SK-N-SH treated with all-trans-retinoic acid at 6 μM for 48 hours (cell line): ENCODE results near the gene C11orf71.

Experiments used
- ATAC-seq: fragments of 200-7000 bp; cut with Tn5 transposase; 3 replicates; pipeline ENCODE4 v1.9.1; 2020; ENCODE audit warnings: mild to moderate bottlenecking, moderate library complexity
- BACH2 ChIP-seq: fragments of 250-450 bp; sonication (Bioruptor Pico); IDR thresholded peaks from 2 replicates; pipeline ENCODE4 v1.9.0; 2021; ENCODE audit warnings: mild to moderate bottlenecking, borderline replicate concordance
- CSDC2 ChIP-seq: fragments of 250-450 bp; sonication (Bioruptor Pico); IDR thresholded peaks from 2 replicates; pipeline ENCODE4 v1.5.0; 2020; ENCODE audit warnings: mild to moderate bottlenecking, moderate library complexity
- CSRNP3 ChIP-seq: fragments of 250-450 bp; sonication (Bioruptor Pico); IDR thresholded peaks from 2 replicates; pipeline ENCODE4 v1.5.1; 2021; ENCODE audit warnings: mild to moderate bottlenecking, moderate library complexity
- ISL1 ChIP-seq: fragments of 250-450 bp; sonication (Bioruptor Pico); IDR thresholded peaks from 2 replicates; pipeline ENCODE4 v2.1.2; 2022; ENCODE audit warnings: mild to moderate bottlenecking, moderate library complexity
- POU6F1 ChIP-seq: fragments of 250-450 bp; sonication (Bioruptor Pico); IDR thresholded peaks from 2 replicates; pipeline ENCODE4 v1.8.0; 2021; ENCODE audit warnings: low read depth, mild to moderate bottlenecking, moderate library complexity, borderline replicate concordance
- PPARA ChIP-seq: fragments of 250-450 bp; sonication (Bioruptor Pico); IDR thresholded peaks from 2 replicates; pipeline ENCODE4 v1.5.0; 2020; ENCODE audit warnings: mild to moderate bottlenecking, borderline replicate concordance
- RARB ChIP-seq: fragments of 250-450 bp; sonication (Bioruptor Pico); IDR thresholded peaks from 2 replicates; pipeline ENCODE4 v1.8.0; 2021; ENCODE audit warnings: mild to moderate bottlenecking, moderate library complexity
- SNAI2 ChIP-seq: fragments of 250-450 bp; sonication (Bioruptor Pico); IDR thresholded peaks from 2 replicates; pipeline ENCODE4 v1.5.0; 2020; ENCODE audit warnings: mild to moderate bottlenecking, moderate library complexity
- TOX ChIP-seq: fragments of 250-450 bp; sonication (Bioruptor Pico); IDR thresholded peaks from 2 replicates; pipeline ENCODE4 v1.8.0; 2021; ENCODE audit warnings: mild to moderate bottlenecking, moderate library complexity, borderline replicate concordance
- TSHZ2 ChIP-seq: fragments of 250-450 bp; sonication (Bioruptor Pico); IDR thresholded peaks from 2 replicates; pipeline ENCODE4 v1.5.0; 2020; ENCODE audit warnings: mild to moderate bottlenecking, moderate library complexity
- ZC3H10 ChIP-seq: fragments of 250-450 bp; sonication (Bioruptor Pico); IDR thresholded peaks from 2 replicates; pipeline ENCODE4 v1.5.1; 2021; ENCODE audit warnings: mild to moderate bottlenecking, moderate library complexity
- ZFP3 ChIP-seq: fragments of 250-450 bp; sonication (Bioruptor Pico); IDR thresholded peaks from 2 replicates; pipeline ENCODE4 v1.5.0; 2020; ENCODE audit warnings: mild to moderate bottlenecking, moderate library complexity
- ZFP30 ChIP-seq: fragments of 450-650 bp; formaldehyde crosslinking; IDR thresholded peaks from 2 replicates; pipeline ENCODE4 v1.5.0; 2022; ENCODE audit warnings: mild to moderate bottlenecking, moderate library complexity
- ZNF565 ChIP-seq: fragments of 450-650 bp; formaldehyde crosslinking; conservative IDR thresholded peaks from 2 replicates; pipeline ENCODE4 v1.5.0; 2020; ENCODE audit warnings: low read depth, mild to moderate bottlenecking, moderate library complexity
- ZNF70 ChIP-seq: fragments of 450-650 bp; formaldehyde crosslinking; IDR thresholded peaks from 2 replicates; pipeline ENCODE4 v1.5.0; 2020; ENCODE audit warnings: mild to moderate bottlenecking, moderate library complexity
- ZNF8 ChIP-seq: fragments of 450-650 bp; formaldehyde crosslinking; IDR thresholded peaks from 2 replicates; pipeline ENCODE4 v1.5.0; 2020; ENCODE audit warnings: mild to moderate bottlenecking, moderate library complexity
- TF ChIP-seq, protein P1 (sequence below): fragments of 250-450 bp; sonication (Bioruptor Pico); IDR thresholded peaks from 2 replicates; pipeline ENCODE4 v1.8.0; 2020; ENCODE audit warnings: mild to moderate bottlenecking, moderate library complexity, borderline replicate concordance

The C11orf71 gene

GRCh38 chr11:114400915-114401223 lies 558 bp upstream of the C11orf71 start:
- TF ChIP-seq CSRNP3 (CRISPR knock-in tag) (no peak), ZNF70 (CRISPR knock-in tag) (no peak), ISL1 (CRISPR knock-in tag) (no peak), CSDC2 (CRISPR knock-in tag) (no peak), ZC3H10 (CRISPR knock-in tag) (no peak), ZNF565 (CRISPR knock-in tag) (no peak), SNAI2 (no peak), RARB (CRISPR knock-in tag) (no peak), ZFP30 (CRISPR knock-in tag) (no peak), TSHZ2 (no peak), BACH2 (no peak)
- TF ChIP-seq, protein P1, sequence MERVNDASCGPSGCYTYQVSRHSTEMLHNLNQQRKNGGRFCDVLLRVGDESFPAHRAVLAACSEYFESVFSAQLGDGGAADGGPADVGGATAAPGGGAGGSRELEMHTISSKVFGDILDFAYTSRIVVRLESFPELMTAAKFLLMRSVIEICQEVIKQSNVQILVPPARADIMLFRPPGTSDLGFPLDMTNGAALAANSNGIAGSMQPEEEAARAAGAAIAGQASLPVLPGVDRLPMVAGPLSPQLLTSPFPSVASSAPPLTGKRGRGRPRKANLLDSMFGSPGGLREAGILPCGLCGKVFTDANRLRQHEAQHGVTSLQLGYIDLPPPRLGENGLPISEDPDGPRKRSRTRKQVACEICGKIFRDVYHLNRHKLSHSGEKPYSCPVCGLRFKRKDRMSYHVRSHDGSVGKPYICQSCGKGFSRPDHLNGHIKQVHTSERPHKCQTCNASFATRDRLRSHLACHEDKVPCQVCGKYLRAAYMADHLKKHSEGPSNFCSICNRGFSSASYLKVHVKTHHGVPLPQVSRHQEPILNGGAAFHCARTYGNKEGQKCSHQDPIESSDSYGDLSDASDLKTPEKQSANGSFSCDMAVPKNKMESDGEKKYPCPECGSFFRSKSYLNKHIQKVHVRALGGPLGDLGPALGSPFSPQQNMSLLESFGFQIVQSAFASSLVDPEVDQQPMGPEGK (CRISPR knock-in tag): no peak
- ATAC-seq: no peak

DNA sequence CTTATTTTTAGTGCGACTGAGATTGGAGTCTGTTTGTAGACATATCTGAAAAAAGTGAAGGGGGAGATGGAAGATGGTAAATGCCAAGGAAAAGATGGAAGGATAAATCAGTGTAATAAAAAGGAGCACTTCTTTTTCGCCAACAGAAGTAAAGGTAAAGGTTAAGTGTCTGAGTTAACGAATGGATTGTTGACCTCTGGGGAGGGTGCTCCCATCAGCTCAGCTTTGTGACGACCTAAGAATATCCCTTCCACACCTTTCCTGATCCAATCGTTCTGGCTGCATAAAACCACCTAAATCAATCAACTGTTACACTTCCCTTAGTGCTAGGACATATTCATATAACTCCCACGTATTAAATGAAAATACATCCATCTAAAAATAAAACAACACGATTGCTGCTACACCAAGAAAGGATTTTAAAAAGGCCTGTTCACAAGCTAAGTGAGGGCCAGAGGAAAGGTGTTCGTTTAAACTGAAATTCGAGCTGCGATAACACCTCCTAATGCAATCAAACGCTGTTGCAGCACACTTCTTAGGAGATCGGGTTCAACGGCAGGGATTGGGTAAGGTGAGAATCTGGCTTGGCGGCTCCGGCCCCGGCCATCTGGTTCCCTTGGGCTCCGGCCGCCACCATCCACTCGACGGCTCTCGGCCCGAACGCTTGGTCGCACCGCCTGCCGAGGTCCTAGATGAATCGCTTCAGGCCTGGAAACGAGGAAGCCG lies 658 bp downstream of the C11orf71 start:
- TF ChIP-seq ZFP3 (0 out of 2 replicates have a peak, but pooled peaks have one; percentile 65), TSHZ2 (0 out of 2 replicates have a peak, but pooled peaks have one; percentile 19), TOX (CRISPR knock-in tag) (no peak), POU6F1 (CRISPR knock-in tag) (no peak), ZNF70 (CRISPR knock-in tag) (no peak)
- ATAC-seq: peak; percentile 53

GRCh38 chr11:114398303-114398920 lies 1.9 kb downstream of the C11orf71 start:
- TF ChIP-seq SNAI2 (no peak), ZNF8 (CRISPR knock-in tag) (no peak), PPARA (CRISPR knock-in tag) (no peak), TSHZ2 (no peak), TOX (CRISPR knock-in tag) (no peak), CSDC2 (CRISPR knock-in tag) (no peak), BACH2 (no peak)
- ATAC-seq: no peak
